ENCODE data around the gene NOVA1.
"Not testable (repeated sequence)": the region's sequence is repeated elsewhere in the genome, so short reads cannot be mapped to it uniquely, and the experiment has no call there.

NOVA1 gene

GRCh38 chr14:26597589-26598080 is at the start of gene NOVA1:
Gene NOVA1 (minus strand): TSS chr14:26598033. CDS start chr14:26597436, 597 bp downstream.
- DNase-seq = no peak

- not testable (repeated sequence) for DNase-seq
Measured at GRCh38 chr14:26645057-26645456, 47.2 kb upstream of the NOVA1 start.

- no peak for DNase-seq
Measured at GRCh38 chr14:26636561-26636960, 38.7 kb upstream of the NOVA1 start.

- not testable (repeated sequence) for DNase-seq
Measured at GRCh38 chr14:26634946-26635345, 37.1 kb upstream of the NOVA1 start.

GRCh38 chr14:26626256-26626655 is 28.4 kb upstream of the NOVA1 start:
- DNase-seq = no peak

GRCh38 chr14:26622611-26623010 is 24.8 kb upstream of the NOVA1 start:
- no peak for DNase-seq

- peak; percentile 65 for DNase-seq
Measured at GRCh38 chr14:26621807-26622560, 24.2 kb upstream of the NOVA1 start.

- no peak for DNase-seq
Measured at GRCh38 chr14:26621364-26621763, 23.5 kb upstream of the NOVA1 start.

GRCh38 chr14:26611259-26611658 is 13.4 kb upstream of the NOVA1 start:
- no peak for DNase-seq

GRCh38 chr14:26606729-26607312 is 9.0 kb upstream of the NOVA1 start:
- DNase-seq = peak; percentile 61

GRCh38 chr14:26605602-26606001 is 7.8 kb upstream of the NOVA1 start:
- peak; percentile 96 for DNase-seq

- DNase-seq = no peak
Measured at GRCh38 chr14:26602902-26603301, 5.1 kb upstream of the NOVA1 start.

- no peak for DNase-seq
Measured at GRCh38 chr14:26601856-26602255, 4.0 kb upstream of the NOVA1 start.

- peak; percentile 67 for DNase-seq
Measured at GRCh38 chr14:26599291-26599690, 1.5 kb upstream of the NOVA1 start.

- DNase-seq = peak; percentile 82
Measured at GRCh38 chr14:26598672-26599131, 869 bp upstream of the NOVA1 start.

GRCh38 chr14:26598081-26598671 is 343 bp upstream of the NOVA1 start:
- DNase-seq = peak; percentile 100

GRCh38 chr14:26597071-26597588 is 703 bp downstream of the NOVA1 start:
- no peak for DNase-seq

- DNase-seq = no peak
Measured at GRCh38 chr14:26596543-26597061, 1.2 kb downstream of the NOVA1 start.

GRCh38 chr14:26595926-26596542 is 1.8 kb downstream of the NOVA1 start:
- peak; percentile 56 for DNase-seq

- DNase-seq = no peak
Measured at GRCh38 chr14:26594756-26595545, 2.9 kb downstream of the NOVA1 start.

- peak; percentile 60 for DNase-seq
Measured at GRCh38 chr14:26594148-26594547, 3.7 kb downstream of the NOVA1 start.

GRCh38 chr14:26593357-26593756 is 4.5 kb downstream of the NOVA1 start:
- DNase-seq = no peak

All from NCI-H524 treated with DMSO at 0.1 percent for 48 hours (cell line).